ENCODE data around the gene NOB1. TPM values are rescaled to one million over a fixed set of nuclear protein-coding genes. Genes with fewer than 3 reads are reported as not detected.

Gene NOB1
- total and polyA plus RNA-seq, 2 experiments from 2014 or later, result 41.4 to 56.6 TPM

- Histone ChIP-seq H3K36me3 (ENCODE audit: insufficient read depth) (no peaks in the 10 kb centered on the region), H3K27ac (ENCODE audit: low read depth) (peak overlapping the region; percentile 95), H4K20me1 (replicated peaks; ENCODE audit: insufficient read depth) (0 out of 2 replicates have a peak, but pooled peaks cover 5% of the 10 kb centered on the region), H3K79me2 (replicated peaks; ENCODE audit: insufficient read depth) (peaks cover 49% of the 10 kb centered on the region), H3K4me2 (peak overlapping the region; percentile 93), H2AFZ (peak overlapping the region; percentile 90), H3K4me1 (ENCODE audit: insufficient read depth) (peaks cover 6% of the 10 kb centered on the region; the same call in 1 of the 2 replicates), H3F3A (replicated peaks; ENCODE audit: low read depth) (no peaks in the 10 kb centered on the region), H3K9me2 (ENCODE audit: insufficient read depth) (no peaks in the 10 kb centered on the region), H3K27me3 (ENCODE audit: insufficient read depth) (no peaks in the 10 kb centered on the region), H3K4me3 (peak overlapping the region; percentile 89)
- Mint-ChIP-seq H3K9me3 (peaks cover 8% of the 10 kb centered on the region; the same call in 2 of the 3 replicates), H3K27me3 (ENCODE audit: insufficient read depth, low read depth, poor library complexity) (peaks cover 8% of the 10 kb centered on the region), H3K27ac (peak overlapping the region; percentile 85), H3K4me3 (peak overlapping the region; percentile 95), H3K36me3 (ENCODE audit: low read depth) (peaks cover 6% of the 10 kb centered on the region; the same call in 2 of the 3 replicates), H3K4me1 (peaks cover 7% of the 10 kb centered on the region)
- ATAC-seq (no peak), DNase-seq (ENCODE audit: low spot score) (no peak)
- no peak for TF ChIP-seq CTCF (conservative IDR thresholded peaks at IDR 0.05; ENCODE audit: low read depth in 2 of 2)
- no peak for TF ChIP-seq REST (IDR thresholded peaks at IDR 0.05; ENCODE audit: unreplicated experiment)
- no peak for TF ChIP-seq ZNF462 (CRISPR knock-in tag; IDR thresholded peaks at IDR 0.05)
- TF ChIP-seq ZNF331 (CRISPR knock-in tag; IDR thresholded peaks at IDR 0.05; ENCODE audit: low read depth), result no peak
- TF ChIP-seq POLR2AphosphoS5 (IDR thresholded peaks at IDR 0.05; ENCODE audit: low read depth), result no peak
- no peak for TF ChIP-seq NANOG (IDR thresholded peaks at IDR 0.05; ENCODE audit: borderline replicate concordance)
- TF ChIP-seq ZNF114 (CRISPR knock-in tag; IDR thresholded peaks at IDR 0.05), result no peak
These were observed 8.3 kb upstream of the NOB1 start for GRCh38 chr16:69762814-69763598.
